NOMO-1 treated with DMSO at 0.1 percent for 48 hours (cell line): Measurements from ENCODE around the gene ITGA11.

ENCODE experiments used
- DNase-seq: peaks from one replicate; lab custom pipeline; 2025; ENCODE audit not compliant: unreplicated experiment; lab: John Stamatoyannopoulos, UW

ITGA11 gene

GRCh38 chr15:68295014-68295805 lies 136.8 kb downstream of the ITGA11 start:
- DNase-seq: no peak

GRCh38 chr15:68292967-68293366 lies 139.0 kb downstream of the ITGA11 start:
- DNase-seq: no peak

GRCh38 chr15:68292157-68292781 lies 139.7 kb downstream of the ITGA11 start:
- DNase-seq: no peak

- no peak for DNase-seq
Observed at GRCh38 chr15:68290715-68291114, 141.2 kb downstream of the ITGA11 start.

GRCh38 chr15:68289621-68290352 lies 142.2 kb downstream of the ITGA11 start:
- DNase-seq: no peak

- DNase-seq: no peak
Observed at GRCh38 chr15:68289057-68289456, 142.9 kb downstream of the ITGA11 start.

- no peak for DNase-seq
Observed at GRCh38 chr15:68286256-68286655, 145.7 kb downstream of the ITGA11 start.

- peak; percentile 90 for DNase-seq
Observed at GRCh38 chr15:68285259-68285980, 146.5 kb downstream of the ITGA11 start.

GRCh38 chr15:68284616-68285258 lies 147.2 kb downstream of the ITGA11 start:
- DNase-seq: no peak

- no peak for DNase-seq
Observed at GRCh38 chr15:68283401-68283800, 148.6 kb downstream of the ITGA11 start.

- DNase-seq: no peak
Observed at GRCh38 chr15:68281008-68281407, 151.0 kb downstream of the ITGA11 start.

- peak; percentile 10 for DNase-seq
Observed at GRCh38 chr15:68279779-68280753, 151.9 kb downstream of the ITGA11 start.

GRCh38 chr15:68278595-68279405 lies 153.2 kb downstream of the ITGA11 start:
- no peak for DNase-seq

- DNase-seq: no peak
Observed at GRCh38 chr15:68278345-68278594, 153.7 kb downstream of the ITGA11 start.

GRCh38 chr15:68277603-68278344 lies 154.2 kb downstream of the ITGA11 start, which contains the start of gene FEM1B:
Gene FEM1B, plus strand, starts transcription at chr15:68277745. Its CDS starts 673 bp downstream, at chr15:68278418.
- peak; percentile 86 for DNase-seq

GRCh38 chr15:68277131-68277602 lies 154.8 kb downstream of the ITGA11 start:
- no peak for DNase-seq

- no peak for DNase-seq
Observed at GRCh38 chr15:68276668-68277067, 155.3 kb downstream of the ITGA11 start.

- no peak for DNase-seq
Observed at GRCh38 chr15:68275165-68275746, 156.7 kb downstream of the ITGA11 start.
